Stimulated activated CD8-positive, alpha-beta memory T cell treated with anti-CD3 and anti-CD28 coated beads, Interleukin-2, amount 100 ng/mL, for 1 hour (primary cell): Measurements from ENCODE around the gene APPL1.

Source experiments
- DNase-seq, 2 donors: peaks; one replicate each; pipeline ENCODE4 v3.0.0-alpha.2; 2020; ENCODE audit warnings: low read depth in 2 of 2

Gene APPL1

DNA sequence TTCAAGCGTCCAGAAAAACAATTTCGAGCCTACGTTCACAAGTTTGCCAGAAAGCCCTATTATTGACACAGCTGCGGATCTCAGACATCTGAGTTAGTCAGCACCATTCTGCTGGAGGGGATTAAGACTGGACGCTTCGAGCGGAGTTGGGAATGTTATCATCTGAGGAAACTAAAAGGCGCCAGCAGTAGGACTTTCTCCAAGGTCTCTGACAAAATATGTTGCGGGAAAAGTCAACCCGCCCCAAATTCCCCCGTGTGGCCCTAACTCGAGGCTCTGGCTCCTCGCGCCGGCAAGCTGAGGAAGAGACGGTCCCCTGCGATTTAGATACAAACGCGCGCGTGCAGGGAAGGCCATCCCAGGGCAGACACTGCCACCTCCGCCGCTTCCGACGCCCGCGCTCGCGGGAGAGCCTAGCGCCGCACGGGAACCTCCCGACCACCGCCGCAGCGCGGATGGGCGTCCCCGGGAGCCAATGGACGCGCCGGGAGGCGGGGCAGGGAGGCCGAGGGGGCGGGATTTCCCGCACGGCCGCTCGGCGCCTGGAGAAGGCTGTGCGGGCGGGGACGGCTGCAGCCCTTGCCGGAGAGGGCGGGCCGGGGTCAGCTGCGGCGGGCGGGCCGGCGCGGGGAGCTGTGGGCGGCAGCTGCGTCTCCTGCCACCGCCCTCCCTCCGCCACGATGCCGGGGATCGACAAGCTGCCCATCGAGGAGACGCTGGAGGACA, at the start of gene APPL1:
Gene APPL1, plus strand, starts transcription at position 526 of the 726 bp plus-strand sequence. Its CDS starts 155 bp downstream, at position 681.
- peak; percentile 70 to 80 for DNase-seq

- DNase-seq = no peak
These were observed 47.7 kb upstream of the APPL1 start for GRCh38 chr3:57179580-57180410.

GRCh38 chr3:57184526-57184925, 43.0 kb upstream of the APPL1 start:
- DNase-seq = no peak

GRCh38 chr3:57192028-57192427, 35.5 kb upstream of the APPL1 start:
- no peak for DNase-seq

DNA sequence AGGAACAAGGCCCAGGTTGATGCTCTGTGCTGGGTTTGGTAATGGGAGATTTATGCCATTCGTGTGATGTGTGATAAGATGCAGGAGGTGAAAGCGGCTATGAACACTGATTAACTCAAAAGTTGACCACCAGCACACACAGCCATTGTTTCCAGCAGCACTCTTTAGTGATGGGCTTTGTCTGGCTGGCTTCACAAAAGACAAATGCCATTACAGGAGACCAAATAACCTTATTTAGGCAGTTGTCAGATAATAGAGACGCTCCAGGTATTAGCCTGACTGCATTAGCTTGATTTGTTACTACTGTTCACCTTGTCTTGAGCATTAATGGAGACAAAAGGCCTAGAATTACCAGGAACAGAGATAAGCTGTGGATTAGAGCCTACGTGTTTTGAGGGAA, 32.9 kb upstream of the APPL1 start:
- DNase-seq = no peak

DNA sequence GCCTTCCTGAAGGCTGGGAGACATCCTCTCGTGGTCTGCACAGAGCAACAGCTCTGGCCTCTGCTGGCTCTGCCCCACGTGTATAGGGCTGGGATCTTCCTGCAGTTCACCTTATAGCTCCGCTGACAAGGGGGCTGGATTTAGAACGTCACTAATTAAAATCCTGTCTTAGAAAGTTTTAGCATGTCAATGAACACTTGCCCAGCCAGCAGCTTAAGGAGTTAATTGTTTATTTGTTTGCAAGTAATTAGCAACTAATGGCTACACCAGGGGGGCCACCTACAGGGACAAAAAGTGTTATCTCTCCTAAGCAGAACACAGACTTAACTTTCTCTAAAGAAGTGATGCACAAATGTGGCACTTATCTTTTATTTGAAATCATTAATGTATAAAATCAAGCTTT, 27.6 kb upstream of the APPL1 start, which contains the start of gene HESX1:
Gene HESX1, minus strand, starts transcription at position 84 of the 403 bp plus-strand sequence. Its CDS starts 60 bp downstream, at position 24.
- no peak for DNase-seq

DNA sequence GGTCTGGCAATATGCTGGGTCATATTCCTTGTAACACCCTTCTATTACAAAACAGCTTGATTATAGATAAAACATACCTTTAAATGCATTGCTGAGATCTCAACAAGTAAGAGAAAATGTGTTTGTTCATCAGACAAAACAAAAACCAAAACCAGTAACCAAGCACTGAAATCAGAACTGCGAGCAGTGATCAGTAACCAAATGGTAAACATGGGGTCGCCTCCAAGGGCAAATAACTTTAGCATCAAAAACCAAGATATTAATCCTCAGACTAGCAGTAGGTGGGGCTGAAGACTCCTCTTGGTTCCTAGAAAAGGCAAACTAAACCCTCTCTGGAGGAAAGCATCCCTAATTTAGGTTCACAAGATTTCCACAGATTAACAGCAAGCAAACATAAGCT, 21.1 kb upstream of the APPL1 start:
- DNase-seq = no peak

- DNase-seq = no peak
These were observed 5.6 kb upstream of the APPL1 start for GRCh38 chr3:57221883-57222282.

DNA sequence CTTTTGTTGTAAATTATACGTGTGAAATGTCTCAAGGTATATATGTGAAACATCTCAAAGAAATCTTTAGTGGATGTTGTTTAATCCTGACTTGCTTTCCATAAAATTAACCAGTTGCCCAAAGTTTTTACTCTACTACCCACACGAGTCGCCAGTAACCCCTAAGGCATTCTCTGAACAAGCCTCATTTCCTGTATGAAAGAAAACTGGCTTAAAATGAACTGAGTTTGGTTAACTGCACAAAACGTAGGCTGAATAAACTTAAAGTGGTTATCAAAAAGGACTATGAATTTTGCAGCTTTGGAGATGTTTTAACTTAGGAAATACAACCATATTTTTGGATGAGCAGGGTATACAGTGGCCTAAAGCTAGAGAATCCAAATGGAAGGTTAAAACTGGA, 2.7 kb upstream of the APPL1 start:
- DNase-seq = no peak

DNA sequence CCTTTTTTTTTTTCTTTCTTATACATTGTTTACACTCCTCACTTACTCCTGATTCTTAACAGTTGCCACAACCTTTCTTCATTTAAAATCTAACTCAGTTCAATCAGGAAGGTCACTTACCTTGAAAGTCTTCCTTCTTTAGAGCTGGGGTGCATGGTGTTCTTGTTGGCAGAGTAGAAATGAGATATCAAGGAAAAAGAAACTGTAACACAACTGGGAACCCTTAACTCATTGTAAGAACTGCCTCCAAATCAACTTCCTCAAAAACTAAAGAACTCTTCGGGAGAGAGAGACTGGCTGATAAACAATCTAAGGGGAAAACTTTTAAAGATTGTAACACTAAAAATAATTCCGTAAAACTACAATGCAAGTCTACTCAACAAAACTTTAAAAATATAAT, 1.4 kb upstream of the APPL1 start:
- DNase-seq = no peak

DNA sequence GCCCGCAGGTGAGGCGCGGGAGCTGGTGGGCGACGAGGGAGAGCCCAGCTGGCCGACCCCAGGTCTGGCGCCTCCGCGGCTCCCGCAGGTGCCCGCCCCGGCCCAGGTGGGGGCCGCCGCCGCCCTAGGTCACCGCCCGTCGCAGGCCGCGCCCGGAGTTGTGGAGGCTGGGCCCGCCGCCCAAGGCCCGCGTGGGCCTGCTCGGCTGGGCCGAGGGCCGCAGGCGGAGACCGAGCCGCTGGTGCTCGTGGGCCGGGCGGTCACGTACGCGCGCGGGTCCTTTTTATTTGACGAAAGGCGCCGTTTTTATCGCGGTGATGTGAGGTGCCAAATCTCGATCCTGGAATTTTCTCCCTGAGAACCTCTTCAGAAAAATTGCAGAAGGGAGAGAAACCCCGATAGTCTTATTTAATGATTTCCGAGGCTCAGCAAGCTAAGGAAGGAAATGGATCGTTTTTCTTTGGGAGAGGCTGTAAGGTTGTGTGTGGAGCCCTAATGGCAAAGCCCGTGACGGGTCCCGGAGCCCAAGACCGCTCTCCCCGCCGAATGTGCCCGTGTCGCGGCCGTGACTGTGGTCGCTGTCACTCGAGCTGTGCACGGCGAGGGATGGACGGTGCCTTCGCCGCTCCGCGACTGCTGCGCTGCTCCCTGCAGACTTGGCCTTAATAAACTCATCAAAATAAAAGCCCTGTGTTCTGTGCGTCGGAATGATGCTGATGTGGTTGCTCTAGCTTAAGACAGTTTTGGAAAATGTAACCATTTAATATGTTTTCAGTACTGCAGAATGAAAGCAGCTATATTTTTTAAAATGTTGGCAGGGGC, 612 bp downstream of the APPL1 start:
- DNase-seq = peak in 1 of 2 donors; percentile 4

- no peak for DNase-seq
These were observed 2.5 kb downstream of the APPL1 start for GRCh38 chr3:57230006-57230405.

DNA sequence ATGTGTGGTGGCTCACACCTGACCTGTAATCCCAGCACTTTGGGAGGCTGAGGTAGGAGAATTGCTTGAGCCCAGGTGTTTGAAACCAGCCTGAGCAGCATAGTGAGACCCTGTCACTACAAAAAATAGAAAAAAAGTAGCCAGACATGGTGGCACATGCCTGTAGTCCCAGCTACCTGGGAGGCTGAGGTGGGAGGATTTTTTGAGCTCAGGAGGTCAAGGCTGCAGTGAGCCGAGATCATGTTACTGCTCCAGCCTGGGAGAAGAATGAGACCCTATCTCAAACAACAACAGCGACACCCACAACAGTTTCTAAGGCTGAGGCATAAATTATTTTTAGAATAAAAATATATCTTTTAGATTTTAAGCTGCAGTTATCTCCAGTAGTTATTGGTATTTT, 6.3 kb downstream of the APPL1 start:
- DNase-seq = no peak

DNA sequence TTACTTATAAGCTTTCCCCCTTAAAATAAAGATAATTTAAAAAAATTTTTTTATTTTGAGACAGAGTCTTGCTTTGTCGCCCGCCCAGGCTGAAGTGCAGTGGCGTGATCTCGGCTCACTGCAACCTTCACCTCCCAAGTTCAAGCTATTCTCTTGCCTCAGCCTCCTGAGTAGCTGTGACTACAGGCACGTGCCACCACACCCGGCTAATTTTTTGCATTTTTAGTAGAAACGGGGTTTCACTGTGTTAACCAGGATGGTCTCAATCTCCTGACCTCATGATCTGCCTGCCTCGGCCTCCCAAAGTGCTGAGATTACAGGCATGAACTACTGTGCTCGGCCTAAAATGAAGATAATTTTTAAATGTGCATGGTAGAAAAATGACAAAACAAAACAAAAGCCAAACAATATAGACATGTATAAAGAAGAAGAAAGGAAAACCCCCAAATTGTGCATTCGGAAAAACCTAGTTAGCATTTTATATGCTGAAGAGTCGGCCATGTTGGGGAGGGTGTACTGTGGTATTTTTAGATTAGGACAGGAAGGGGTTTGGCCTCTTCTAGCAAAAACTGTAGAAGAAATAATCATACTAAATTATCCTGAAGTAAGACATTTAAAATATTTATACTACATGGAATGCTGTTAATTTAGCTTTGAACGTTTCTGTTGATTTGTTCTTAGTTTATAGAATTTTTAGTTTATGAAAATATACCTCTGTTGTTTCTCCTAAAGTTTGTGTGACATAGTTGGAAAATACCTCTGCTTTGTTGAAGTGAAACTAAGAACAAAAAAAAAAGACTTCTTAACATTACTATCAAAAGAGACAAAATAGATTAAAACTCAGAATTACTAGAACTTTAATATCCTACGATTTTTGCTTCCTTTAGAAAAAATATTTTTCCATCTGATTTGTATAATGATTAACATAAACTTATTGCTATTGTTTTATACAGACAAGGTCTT, 7.4 kb downstream of the APPL1 start:
- DNase-seq = no peak

DNA sequence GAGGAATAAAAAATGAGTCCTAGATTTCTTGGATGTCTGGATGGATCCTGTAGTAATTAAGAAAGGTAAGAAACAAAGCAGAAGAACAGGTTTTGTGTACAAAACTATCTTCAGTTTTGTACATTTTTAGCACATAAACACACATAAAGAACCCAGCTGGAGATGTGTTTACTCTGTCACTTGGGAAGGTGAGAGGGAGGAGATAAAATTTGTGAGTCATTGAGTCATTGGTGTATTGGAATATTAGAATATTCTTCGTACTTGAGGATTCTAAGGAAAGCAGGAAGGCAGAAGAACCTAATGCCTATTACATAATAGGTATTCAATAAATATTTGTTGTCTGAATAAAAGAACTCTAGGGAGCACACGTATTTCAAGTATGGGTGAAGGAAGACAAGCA, 17.4 kb downstream of the APPL1 start:
- no peak for DNase-seq

- no peak for DNase-seq
These were observed 24.9 kb downstream of the APPL1 start for GRCh38 chr3:57252404-57252803.

- DNase-seq = no peak
These were observed 29.3 kb downstream of the APPL1 start for GRCh38 chr3:57256844-57257243.

GRCh38 chr3:57257678-57258077, 30.1 kb downstream of the APPL1 start:
- no peak for DNase-seq

GRCh38 chr3:57261119-57261518, 33.6 kb downstream of the APPL1 start:
- no peak for DNase-seq

DNA sequence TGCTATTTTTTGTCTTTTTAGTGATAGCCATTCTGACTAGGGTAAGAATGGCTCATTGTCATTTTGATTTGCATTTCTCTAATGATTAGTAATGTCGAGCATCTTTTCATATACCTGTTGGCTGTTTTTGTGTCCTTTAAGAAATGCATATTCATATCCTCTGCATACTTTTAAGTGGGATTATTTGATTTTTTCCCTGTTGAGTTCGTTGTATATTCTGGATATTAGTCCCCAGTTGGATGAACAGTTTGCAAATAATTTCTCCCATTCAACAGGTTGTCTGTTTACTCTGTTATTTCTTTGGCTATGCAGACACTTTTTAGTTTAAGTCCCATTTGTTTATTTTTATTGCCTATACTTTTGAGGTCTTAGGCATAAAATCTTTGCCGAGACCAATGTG, 34.4 kb downstream of the APPL1 start:
- DNase-seq = no peak

- DNase-seq = no peak
These were observed 40.9 kb downstream of the APPL1 start for GRCh38 chr3:57268416-57268815.
